Neural cell (in vitro differentiated cells): ENCODE measurements around the gene MACF1. TPM values are rescaled to one million over a fixed set of nuclear protein-coding genes. Genes with fewer than 3 reads are reported as not detected.

Source experiments
- H2AFZ ChIP-seq: fragments of 200-600, 300-800 bp; sonication (generic), shearing (Covaris generic); 2 replicates; pipeline ENCODE4 v1.6.0; 2014; ENCODE audit warnings: low read depth, mild to moderate bottlenecking, antibody characterized with exemption, low read length, moderate library complexity
- H3F3A ChIP-seq: fragments of 200-600 bp; shearing (Covaris generic); 2 replicates; pipeline ENCODE4 v1.6.1; 2016; ENCODE audit warnings: mild to moderate bottlenecking, moderate library complexity, mixed read lengths, antibody characterized with exemption, low read length; ENCODE audit not compliant: insufficient read depth, poor library complexity, severe bottlenecking
- H3K27ac ChIP-seq: fragments of 200-600, 300-800 bp; sonication (generic), shearing (Covaris generic); 2 replicates; pipeline ENCODE4 v1.5.1; 2014; ENCODE audit warnings: mild to moderate bottlenecking, low read length, moderate library complexity
- H3K27me3 ChIP-seq: fragments of 300-800, 200-600 bp; sonication (generic), shearing (Covaris generic); 2 replicates; pipeline ENCODE4 v1.6.0; 2014; ENCODE audit warnings: mild to moderate bottlenecking, low read depth, low read length, moderate library complexity; ENCODE audit not compliant: insufficient read depth
- H3K36me3 ChIP-seq: fragments of 300-800, 200-600 bp; sonication (generic), shearing (Covaris generic); 2 replicates; pipeline ENCODE4 v1.5.1; 2014; ENCODE audit warnings: mild to moderate bottlenecking, antibody characterized with exemption, low read length, moderate library complexity; ENCODE audit not compliant: insufficient read depth
- H3K4me2 ChIP-seq: fragments of 300-800, 200-600 bp; sonication (generic), shearing (Covaris generic); 2 replicates; pipeline ENCODE4 v1.6.0; 2014; ENCODE audit warnings: mild to moderate bottlenecking, low read length
- H3K4me3 ChIP-seq: fragments of 300-800, 200-600 bp; sonication (generic), shearing (Covaris generic); 2 replicates; pipeline ENCODE4 v1.5.1; 2014; ENCODE audit warnings: mild to moderate bottlenecking, low read length, moderate library complexity
- H3K79me2 ChIP-seq: fragments of 200-600 bp; shearing (Covaris generic); replicated peaks from 2 replicates; pipeline ENCODE4 v1.6.0; 2014; ENCODE audit warnings: mild to moderate bottlenecking, low read length, moderate library complexity; ENCODE audit not compliant: insufficient read depth
- H3K9ac ChIP-seq: fragments of 300-800, 200-600 bp; sonication (generic), shearing (Covaris generic); 2 replicates; pipeline ENCODE4 v1.6.1; 2016; ENCODE audit warnings: mild to moderate bottlenecking, low read length, mixed read lengths
- H3K9me2 ChIP-seq: fragments of 200-600 bp; shearing (Covaris generic); 2 replicates; pipeline ENCODE4 v1.6.1; 2016; ENCODE audit warnings: mild to moderate bottlenecking, low read length, mixed read lengths; ENCODE audit not compliant: insufficient read depth
- H3K9me3 ChIP-seq: fragments of 200-600, 300-800 bp; sonication (generic), shearing (Covaris generic); 2 replicates; pipeline ENCODE4 v1.6.1; 2016; ENCODE audit warnings: mild to moderate bottlenecking, mixed run types, low read length, moderate library complexity, mixed read lengths
- H4K20me1 ChIP-seq: fragments of 200-600 bp; shearing (Covaris generic); 2 replicates; pipeline ENCODE4 v1.6.1; 2016; ENCODE audit warnings: mild to moderate bottlenecking, mixed run types; ENCODE audit not compliant: insufficient read depth
- EP300 ChIP-seq: fragments of 450-650 bp; conservative IDR thresholded peaks from 2 replicates; pipeline ENCODE4 v1.6.1; 2014; ENCODE audit warnings: antibody characterized with exemption, mild to moderate bottlenecking, moderate library complexity; ENCODE audit not compliant: poor library complexity, severe bottlenecking
- EZH2 ChIP-seq: fragments of 200-600, 300-800 bp; shearing (Covaris generic), sonication (generic); IDR thresholded peaks from 2 replicates; pipeline ENCODE4 v1.6.1; 2014; ENCODE audit warnings: antibody characterized with exemption, low read length, borderline replicate concordance, mild to moderate bottlenecking; ENCODE audit not compliant: insufficient read depth, poor library complexity, severe bottlenecking
- MXI1 ChIP-seq: fragments of 450-650 bp; conservative IDR thresholded peaks from 2 replicates; pipeline ENCODE4 v1.6.1; 2014; ENCODE audit warnings: antibody characterized with exemption, mild to moderate bottlenecking; ENCODE audit not compliant: poor library complexity, severe bottlenecking
- POLR2AphosphoS5 ChIP-seq: IDR thresholded peaks from 2 replicates; pipeline ENCODE4 v1.6.1; 2012
- RAD21 ChIP-seq: fragments of 450-650 bp; conservative IDR thresholded peaks from 2 replicates; pipeline ENCODE4 v1.6.1; 2014; ENCODE audit warnings: antibody characterized with exemption, mild to moderate bottlenecking, moderate library complexity
- SMC3 ChIP-seq: fragments of 450-650 bp; conservative IDR thresholded peaks from 2 replicates; pipeline ENCODE4 v1.6.1; 2014; ENCODE audit warnings: antibody characterized with exemption, mild to moderate bottlenecking, moderate library complexity; ENCODE audit not compliant: poor library complexity
- TAF1 ChIP-seq: IDR thresholded peaks from 2 replicates; pipeline ENCODE4 v1.6.1; 2012; ENCODE audit warnings: low read depth
- polyA plus RNA-seq: library from polyadenylated mRNA; depleted of rRNA; stranded (reverse); fragments of >200 nt; gene quantifications from 2 replicates; pipeline ENCODE4 v1.2.3, GENCODE V29; 2014
- TF ChIP-seq, protein P1 (sequence below): fragments of 450-650 bp; IDR thresholded peaks from 2 replicates; pipeline ENCODE4 v1.5.1; 2014; ENCODE audit warnings: antibody characterized with exemption, mild to moderate bottlenecking, moderate library complexity; ENCODE audit not compliant: poor library complexity, severe bottlenecking
- TF ChIP-seq, protein P2 (sequence below): IDR thresholded peaks from 2 replicates; pipeline ENCODE4 v1.6.1; 2012; ENCODE audit warnings: borderline replicate concordance

MACF1 gene
- polyA plus RNA-seq, 1 donor from 2014 or later, result 176 TPM

DNA sequence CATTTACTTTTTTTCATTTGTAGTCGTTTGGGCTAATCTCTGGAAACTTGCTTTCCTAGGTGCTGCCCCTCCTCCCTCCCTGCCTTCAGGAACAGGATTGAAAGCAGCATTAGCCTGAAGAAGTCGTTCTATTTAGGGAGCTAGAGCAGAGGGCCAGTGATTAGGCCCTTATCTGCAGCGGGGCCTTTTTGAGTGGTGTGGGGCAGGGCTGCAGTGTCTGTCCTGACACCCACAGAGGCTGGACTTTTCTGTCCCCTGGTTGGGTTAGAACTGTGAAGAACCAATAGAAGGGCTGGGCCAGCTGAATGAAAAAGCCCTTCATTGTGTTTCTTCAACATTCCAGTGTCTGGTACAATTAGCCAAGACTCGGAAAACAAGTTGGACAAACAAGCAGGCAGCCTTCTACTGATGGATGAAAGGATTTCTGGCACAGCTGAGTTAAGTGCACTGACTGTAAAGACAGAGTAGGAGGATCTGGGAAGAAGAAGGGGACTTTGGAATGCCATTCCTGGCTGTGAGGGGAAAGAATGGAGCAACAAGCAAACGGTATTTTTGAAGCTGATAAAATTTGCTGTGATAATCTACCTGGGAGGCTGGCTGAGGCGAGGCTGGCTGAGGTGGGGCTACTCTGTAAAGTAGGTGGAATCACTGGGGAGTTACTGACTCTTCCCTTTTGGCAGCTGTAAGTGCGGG, 9.7 kb downstream of the MACF1 start:
- H3K9me3 ChIP-seq, result no peaks in the 10 kb centered on the region
- peaks cover 12% of the 10 kb centered on the region for H3K79me2 ChIP-seq
- TF ChIP-seq, protein P1, sequence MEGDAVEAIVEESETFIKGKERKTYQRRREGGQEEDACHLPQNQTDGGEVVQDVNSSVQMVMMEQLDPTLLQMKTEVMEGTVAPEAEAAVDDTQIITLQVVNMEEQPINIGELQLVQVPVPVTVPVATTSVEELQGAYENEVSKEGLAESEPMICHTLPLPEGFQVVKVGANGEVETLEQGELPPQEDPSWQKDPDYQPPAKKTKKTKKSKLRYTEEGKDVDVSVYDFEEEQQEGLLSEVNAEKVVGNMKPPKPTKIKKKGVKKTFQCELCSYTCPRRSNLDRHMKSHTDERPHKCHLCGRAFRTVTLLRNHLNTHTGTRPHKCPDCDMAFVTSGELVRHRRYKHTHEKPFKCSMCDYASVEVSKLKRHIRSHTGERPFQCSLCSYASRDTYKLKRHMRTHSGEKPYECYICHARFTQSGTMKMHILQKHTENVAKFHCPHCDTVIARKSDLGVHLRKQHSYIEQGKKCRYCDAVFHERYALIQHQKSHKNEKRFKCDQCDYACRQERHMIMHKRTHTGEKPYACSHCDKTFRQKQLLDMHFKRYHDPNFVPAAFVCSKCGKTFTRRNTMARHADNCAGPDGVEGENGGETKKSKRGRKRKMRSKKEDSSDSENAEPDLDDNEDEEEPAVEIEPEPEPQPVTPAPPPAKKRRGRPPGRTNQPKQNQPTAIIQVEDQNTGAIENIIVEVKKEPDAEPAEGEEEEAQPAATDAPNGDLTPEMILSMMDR, result no peak
- TF ChIP-seq EP300 (no peak), TAF1 (no peak), RAD21 (no peak), EZH2 (no peak), MXI1 (no peak), POLR2AphosphoS5 (no peak), SMC3 (no peak)
- TF ChIP-seq, protein P2, sequence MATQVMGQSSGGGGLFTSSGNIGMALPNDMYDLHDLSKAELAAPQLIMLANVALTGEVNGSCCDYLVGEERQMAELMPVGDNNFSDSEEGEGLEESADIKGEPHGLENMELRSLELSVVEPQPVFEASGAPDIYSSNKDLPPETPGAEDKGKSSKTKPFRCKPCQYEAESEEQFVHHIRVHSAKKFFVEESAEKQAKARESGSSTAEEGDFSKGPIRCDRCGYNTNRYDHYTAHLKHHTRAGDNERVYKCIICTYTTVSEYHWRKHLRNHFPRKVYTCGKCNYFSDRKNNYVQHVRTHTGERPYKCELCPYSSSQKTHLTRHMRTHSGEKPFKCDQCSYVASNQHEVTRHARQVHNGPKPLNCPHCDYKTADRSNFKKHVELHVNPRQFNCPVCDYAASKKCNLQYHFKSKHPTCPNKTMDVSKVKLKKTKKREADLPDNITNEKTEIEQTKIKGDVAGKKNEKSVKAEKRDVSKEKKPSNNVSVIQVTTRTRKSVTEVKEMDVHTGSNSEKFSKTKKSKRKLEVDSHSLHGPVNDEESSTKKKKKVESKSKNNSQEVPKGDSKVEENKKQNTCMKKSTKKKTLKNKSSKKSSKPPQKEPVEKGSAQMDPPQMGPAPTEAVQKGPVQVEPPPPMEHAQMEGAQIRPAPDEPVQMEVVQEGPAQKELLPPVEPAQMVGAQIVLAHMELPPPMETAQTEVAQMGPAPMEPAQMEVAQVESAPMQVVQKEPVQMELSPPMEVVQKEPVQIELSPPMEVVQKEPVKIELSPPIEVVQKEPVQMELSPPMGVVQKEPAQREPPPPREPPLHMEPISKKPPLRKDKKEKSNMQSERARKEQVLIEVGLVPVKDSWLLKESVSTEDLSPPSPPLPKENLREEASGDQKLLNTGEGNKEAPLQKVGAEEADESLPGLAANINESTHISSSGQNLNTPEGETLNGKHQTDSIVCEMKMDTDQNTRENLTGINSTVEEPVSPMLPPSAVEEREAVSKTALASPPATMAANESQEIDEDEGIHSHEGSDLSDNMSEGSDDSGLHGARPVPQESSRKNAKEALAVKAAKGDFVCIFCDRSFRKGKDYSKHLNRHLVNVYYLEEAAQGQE, result no peak
- peaks cover 7% of the 10 kb centered on the region for H4K20me1 ChIP-seq
- no peaks in the 10 kb centered on the region for H3K9me2 ChIP-seq
- H3K4me2 ChIP-seq, result no peak overlapping the region
- no peak overlapping the region for H3K4me3 ChIP-seq
- no peak overlapping the region for H3K27ac ChIP-seq
- no peaks in the 10 kb centered on the region for H3K36me3 ChIP-seq
- no peak overlapping the region for H2AFZ ChIP-seq
- H3K9ac ChIP-seq, result no peak overlapping the region
- H3K27me3 ChIP-seq, result no peaks in the 10 kb centered on the region
- H3F3A ChIP-seq, result no peaks in the 10 kb centered on the region

DNA sequence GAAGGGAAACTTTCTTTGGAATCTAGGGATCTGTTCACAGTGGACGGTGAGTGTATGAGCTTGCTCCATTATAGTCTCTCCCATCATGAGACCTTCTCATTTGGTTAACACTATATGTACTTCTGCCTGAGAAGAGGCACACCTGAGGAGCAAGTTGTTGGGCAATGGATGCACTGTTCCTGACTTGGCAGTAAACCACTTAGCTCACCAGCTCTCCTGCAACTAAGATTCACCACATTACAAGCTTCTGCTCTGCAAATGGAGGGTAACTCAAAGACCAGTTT, 10.2 kb downstream of the MACF1 start:
- peaks cover 7% of the 10 kb centered on the region for H4K20me1 ChIP-seq
- H3K9ac ChIP-seq, result no peak overlapping the region
- no peaks in the 10 kb centered on the region for H3K9me2 ChIP-seq
- no peaks in the 10 kb centered on the region for H3K27me3 ChIP-seq
- H3K9me3 ChIP-seq, result no peaks in the 10 kb centered on the region
- H3F3A ChIP-seq, result no peaks in the 10 kb centered on the region
- no peak overlapping the region for H2AFZ ChIP-seq
- H3K36me3 ChIP-seq, result no peaks in the 10 kb centered on the region
- H3K4me2 ChIP-seq, result no peak overlapping the region
- H3K27ac ChIP-seq, result no peak overlapping the region
- H3K79me2 ChIP-seq, result peaks cover 17% of the 10 kb centered on the region
- H3K4me3 ChIP-seq, result no peak overlapping the region
- no peak for TF ChIP-seq SMC3
